ENCODE data around the gene TSPAN33.
"Not testable (repeated sequence)": the region's sequence is repeated elsewhere in the genome, so short reads cannot be mapped to it uniquely, and the experiment has no call there.

TSPAN33 gene

DNA sequence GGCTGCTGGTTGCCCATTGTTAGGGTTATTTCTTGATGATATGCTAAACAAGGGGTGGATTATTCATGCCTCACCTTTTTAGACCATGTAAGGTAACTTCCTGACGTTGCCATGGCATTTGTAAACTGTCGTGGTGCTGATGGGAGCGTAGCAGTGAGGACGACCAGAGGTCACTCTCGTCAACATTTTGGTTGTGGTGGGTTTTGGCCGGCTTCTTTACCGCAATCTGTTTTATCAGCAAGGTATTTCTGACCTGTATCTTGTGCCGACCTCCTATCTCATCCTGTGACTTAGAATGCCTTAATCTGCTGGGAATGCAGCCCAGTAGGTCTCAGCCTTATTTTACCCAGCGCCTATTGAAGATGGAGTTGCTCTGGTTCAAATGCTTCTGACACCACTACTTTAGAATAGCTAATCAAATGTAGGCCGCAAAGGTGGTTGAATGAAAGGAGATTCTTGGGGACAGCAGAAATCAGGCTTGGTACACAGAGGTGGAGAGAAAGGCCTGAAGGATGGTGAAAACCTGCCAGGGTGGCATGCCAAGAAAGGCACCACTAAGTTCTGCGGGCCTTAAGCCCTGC lies 26.0 kb downstream of the TSPAN33 start:
- DNase-seq (ENCODE audit: low read depth): no peak

GRCh38 chr7:129173861-129174260 lies 29.4 kb downstream of the TSPAN33 start:
- DNase-seq (ENCODE audit: low read depth): not testable (repeated sequence)

DNA sequence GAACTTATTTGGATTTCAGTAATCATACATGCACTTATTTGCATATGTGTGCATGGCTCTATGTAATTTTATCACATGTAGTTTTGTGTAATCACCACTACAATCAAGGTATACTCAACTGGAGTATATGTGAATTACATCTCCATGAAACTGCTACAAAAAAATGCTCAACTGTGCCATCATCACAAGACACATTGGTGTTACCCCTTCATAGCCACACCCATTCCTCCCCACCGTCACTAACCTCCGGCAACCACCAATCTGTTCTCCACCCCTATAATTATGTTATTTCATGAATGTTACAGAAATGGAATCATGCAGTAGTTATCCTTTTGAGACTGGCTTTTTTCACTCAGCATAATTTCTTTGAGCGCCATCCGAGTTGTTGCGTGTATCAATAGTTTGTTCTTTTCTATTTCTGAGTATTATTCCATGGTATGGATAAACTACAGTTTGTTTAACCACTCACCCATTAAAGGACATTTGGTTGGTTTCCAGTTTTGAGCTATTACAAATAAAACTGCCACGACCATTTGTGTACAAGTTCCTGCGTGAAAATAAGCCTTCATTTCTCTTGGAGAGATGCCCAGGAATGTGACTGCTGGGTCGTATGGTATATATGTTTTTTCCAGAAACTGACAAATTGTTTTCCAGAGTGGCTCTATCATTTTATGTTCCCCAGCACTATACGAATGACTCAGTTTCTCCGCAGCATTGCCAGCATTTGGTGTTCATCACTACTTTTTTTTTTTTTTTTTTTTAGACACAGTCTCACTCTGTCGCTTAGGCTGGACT lies 32.6 kb downstream of the TSPAN33 start:
- no peak for DNase-seq (ENCODE audit: low read depth)

DNA sequence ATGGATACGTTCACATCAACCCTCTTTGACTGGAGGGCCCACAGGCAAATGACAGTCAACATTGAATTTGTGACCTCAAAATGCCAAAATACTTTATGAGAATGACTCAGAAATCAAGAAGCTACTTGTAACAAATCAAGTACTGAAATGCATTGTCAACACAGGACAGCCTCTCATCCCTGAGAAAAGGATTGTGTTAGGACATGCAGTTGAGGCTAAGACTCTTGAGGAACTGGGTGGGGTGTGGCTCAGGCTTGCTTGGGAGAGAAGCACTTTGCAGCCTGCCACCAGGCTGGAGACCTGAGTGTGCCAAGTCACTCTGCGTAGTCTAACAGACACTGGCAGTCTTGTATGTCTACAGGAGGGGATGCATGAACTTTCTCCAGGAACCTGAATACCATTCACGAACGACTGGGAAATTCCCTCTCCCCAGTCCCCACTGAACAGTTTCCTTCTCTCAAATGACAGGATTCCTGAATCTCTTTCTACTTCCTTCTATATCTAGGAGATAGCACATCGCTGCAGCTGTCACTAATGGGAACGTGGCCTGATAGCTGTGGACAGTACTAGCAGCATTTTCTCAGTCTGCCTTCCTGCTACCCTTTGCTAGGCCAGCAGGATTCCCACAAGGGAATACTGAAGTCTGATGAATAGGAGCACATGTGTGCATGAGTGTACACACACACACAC lies 40.6 kb downstream of the TSPAN33 start:
- no peak for DNase-seq (ENCODE audit: low read depth)

GRCh38 chr7:129186749-129187260 lies 42.3 kb downstream of the TSPAN33 start:
- no peak for DNase-seq (ENCODE audit: low read depth)

DNA sequence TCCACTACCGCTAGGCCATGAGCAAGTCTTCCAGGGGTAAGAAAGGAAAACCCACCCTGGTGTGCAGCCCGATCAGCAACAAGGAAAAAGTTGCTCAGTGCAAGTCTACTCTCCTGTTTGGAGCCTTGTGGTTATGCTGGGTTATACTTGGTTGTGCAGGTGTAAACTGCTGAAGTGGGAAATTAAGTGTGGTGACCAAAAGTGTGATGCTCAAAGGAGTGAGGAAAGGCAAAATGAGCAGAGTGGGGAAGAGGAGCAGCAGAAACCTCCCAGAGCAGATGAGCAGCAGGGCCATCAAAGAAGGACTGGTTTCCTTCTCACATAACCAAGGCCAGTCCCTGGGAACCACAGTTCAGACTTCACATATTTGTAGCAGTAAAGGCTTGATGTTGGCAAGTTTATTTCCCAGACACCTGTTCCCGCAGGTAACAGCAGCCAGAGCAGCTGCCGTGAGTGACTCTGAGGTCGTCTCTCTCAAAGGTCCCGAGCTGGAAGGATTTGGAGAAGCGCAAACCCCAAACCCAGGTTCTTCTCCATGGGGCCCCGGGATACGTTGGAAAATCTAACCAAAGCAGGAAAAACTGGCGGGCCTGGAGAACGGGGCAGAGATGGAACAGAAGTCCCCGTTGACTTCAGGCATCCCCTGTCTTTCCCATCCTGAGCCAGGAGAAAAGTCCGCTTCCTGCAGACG lies 43.3 kb downstream of the TSPAN33 start:
- no peak for DNase-seq (ENCODE audit: low read depth)

DNA sequence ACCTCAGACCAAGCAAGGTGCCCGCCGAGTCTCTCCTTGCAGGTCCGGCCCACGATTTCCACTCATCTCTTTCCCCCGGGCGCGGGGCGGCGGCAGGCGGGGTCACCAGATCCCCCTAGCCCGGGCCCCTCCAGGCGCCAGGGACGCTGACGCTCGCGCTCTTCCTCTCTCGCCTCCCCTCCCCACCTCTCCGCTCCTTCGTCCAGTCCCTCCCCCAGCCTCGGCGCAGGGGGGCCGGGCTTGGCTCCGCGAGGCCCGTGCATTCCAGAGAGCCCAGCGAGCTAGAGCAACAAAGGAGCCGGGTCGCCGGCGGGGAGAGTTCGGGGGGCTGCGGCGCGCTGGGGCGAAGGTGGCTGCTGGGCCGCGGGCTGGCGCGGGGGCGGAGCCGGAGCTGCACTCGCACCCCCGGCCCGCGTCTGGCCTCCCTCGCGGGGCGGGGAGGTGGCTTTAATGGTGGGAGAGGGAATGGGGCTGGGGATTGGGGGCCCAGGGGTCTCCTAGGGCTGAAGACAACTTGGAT lies 43.9 kb downstream of the TSPAN33 start, which contains the start of gene SMO:
TSS of gene SMO (plus strand) at position 262 of the 520 bp plus-strand sequence. CDS start 519 bp downstream, outside the sequence.
- DNase-seq (ENCODE audit: low read depth): no peak

DNA sequence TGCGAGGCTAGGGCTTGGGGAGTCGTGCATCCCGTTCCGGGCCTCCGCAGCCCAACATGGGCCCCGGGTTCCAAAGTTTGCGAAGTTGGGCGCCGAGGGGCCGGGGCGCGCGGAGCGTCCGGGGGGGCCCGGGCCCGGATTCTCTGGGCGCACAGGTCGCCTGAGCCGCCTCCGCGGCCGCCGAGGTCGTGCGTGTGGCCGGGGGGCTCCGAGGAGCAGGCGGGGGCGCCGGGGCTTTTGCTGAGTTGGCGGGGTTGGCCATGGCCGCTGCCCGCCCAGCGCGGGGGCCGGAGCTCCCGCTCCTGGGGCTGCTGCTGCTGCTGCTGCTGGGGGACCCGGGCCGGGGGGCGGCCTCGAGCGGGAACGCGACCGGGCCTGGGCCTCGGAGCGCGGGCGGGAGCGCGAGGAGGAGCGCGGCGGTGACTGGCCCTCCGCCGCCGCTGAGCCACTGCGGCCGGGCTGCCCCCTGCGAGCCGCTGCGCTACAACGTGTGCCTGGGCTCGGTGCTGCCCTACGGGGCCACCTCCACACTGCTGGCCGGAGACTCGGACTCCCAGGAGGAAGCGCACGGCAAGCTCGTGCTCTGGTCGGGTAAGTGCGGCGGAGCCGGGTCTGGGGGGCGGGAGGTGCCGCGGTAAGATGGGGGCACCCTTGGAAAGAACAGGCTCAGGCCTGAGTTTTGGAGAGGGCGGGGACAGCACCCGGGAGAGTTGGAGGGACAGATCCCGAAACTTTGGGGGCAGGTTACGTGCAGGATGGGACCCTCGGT lies 44.6 kb downstream of the TSPAN33 start:
- no peak for DNase-seq (ENCODE audit: low read depth)

DNA sequence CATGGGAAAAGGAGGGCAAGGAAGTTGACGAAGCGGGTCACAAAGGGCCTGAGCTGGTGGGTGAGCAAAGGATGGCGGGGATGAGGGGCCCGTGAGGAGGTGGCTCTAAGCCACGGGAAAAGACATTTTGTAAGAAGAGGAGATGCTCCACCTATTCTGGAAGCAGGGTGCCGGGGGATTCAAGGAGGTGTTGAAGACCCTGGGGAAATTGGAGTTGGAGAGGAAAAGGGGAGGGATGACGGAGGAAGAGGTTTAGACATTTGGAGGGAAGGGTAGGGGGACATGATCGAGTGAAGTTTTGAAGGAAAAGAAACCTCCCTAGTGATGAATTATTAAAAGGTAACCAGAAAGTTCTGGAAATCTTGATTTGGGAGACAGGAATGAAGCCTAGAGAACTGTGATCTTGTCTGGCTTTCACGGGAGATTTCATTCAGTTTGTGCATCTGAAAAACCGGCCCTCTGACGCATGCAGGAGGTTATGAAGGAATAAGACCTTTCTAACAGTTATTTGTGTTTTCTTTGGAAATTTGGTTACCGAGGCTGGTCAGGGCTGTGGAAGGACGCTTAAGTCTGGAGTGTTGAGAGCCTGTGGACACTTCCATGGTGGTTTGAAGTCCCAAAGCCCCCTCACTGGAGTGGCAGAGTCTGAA lies 45.3 kb downstream of the TSPAN33 start:
- DNase-seq (ENCODE audit: low read depth): no peak

DNA sequence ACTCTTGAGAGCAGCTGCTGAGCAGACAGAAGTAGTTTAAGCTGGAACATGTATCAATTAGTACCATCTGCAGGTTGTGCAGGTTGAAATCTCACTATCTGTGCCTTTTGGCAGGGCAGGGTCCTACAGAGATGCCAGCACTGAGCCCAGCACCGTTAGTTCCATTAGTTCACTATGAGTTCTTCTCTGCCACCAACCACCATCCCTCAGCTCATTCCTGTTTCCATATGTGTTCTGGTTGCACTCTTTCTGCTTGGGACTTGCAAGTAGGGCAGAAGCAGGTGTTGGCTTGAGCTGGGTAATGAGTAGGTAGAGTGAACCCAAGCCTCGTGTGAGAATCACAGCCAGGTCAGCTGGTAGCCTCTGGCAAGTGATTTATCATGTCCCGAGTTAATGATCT lies 46.8 kb downstream of the TSPAN33 start:
- no peak for DNase-seq (ENCODE audit: low read depth)

- no peak for DNase-seq (ENCODE audit: low read depth)
These were observed 49.4 kb downstream of the TSPAN33 start for GRCh38 chr7:129193892-129194291.

DNA sequence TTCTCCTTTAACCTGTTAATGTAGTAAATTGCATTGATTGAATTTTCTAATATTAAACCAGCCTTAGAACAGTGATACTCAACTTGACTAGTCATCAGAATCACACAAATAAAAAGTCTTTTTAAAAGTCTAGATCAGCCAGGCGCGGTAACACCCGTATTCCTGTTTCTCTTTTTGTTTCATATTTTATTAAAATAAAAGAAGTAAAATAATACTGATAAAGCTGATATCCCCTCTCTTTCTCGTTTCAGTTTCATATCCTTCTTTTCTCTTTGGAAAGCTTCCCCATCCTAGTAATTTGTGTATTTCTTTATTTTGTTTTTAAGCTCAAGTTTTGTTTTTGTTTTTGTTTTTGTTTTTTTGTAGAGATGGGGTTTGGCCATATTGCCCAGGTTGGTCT lies 53.3 kb downstream of the TSPAN33 start:
- no peak for DNase-seq (ENCODE audit: low read depth)

GRCh38 chr7:129199406-129199805 lies 54.9 kb downstream of the TSPAN33 start:
- no peak for DNase-seq (ENCODE audit: low read depth)

DNA sequence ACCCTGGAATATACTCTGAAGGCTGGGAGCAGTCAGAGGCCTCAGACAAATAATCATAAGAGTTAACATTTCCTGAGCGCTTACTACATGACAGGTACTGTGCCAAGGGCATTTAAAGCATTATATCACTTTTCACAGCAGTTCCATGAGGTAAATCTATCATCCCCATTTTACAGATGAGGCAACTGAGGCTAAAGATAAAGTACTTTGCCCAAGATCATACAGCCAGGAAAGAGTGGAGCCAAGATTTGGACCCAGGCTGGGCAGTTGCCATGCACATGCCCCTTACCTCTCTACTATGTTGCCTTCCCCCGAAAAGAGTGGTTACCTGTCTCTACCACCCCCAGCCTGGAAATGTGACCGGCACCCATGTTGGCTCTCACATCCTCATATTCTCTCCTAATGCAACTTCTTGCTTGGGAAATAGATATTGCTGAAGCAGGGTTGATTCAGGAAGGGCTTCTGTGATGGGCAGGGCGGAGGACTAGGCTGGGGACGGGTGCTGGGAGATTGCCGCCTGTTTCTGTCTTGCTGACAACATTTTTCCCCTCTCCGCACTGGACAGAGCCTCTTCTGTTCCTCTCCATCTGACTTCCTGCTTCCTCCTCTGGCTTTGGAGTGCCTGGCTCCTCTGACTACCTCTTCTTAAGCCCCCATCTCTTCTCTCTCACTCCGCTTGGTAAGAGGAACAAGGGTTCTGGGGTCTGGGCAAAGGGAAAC lies 57.7 kb downstream of the TSPAN33 start:
- no peak for DNase-seq (ENCODE audit: low read depth)

- DNase-seq (ENCODE audit: low read depth): no peak
These were observed 58.7 kb downstream of the TSPAN33 start for GRCh38 chr7:129203050-129203741.

DNA sequence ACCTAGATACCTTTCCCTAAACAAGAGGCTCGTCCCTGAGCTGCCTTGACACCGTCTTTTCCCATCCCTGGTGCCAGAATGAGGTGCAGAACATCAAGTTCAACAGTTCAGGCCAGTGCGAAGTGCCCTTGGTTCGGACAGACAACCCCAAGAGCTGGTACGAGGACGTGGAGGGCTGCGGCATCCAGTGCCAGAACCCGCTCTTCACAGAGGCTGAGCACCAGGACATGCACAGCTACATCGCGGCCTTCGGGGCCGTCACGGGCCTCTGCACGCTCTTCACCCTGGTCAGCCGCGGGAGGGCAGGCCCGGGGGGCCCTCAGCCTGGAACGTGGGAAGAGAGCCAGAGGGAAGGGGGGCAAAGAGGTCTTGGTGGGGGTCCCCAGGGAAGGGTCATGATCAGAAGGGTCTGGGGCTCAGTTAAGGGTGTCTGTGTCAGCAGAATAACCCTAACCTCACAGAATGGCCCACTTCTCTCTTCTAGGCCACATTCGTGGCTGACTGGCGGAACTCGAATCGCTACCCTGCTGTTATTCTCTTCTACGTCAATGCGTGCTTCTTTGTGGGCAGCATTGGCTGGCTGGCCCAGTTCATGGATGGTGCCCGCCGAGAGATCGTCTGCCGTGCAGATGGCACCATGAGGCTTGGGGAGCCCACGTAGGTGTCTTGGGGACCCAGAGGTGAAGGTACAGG lies 60.8 kb downstream of the TSPAN33 start:
- DNase-seq (ENCODE audit: low read depth): no peak

- DNase-seq (ENCODE audit: low read depth): no peak
These were observed 61.7 kb downstream of the TSPAN33 start for GRCh38 chr7:129205987-129206785.

DNA sequence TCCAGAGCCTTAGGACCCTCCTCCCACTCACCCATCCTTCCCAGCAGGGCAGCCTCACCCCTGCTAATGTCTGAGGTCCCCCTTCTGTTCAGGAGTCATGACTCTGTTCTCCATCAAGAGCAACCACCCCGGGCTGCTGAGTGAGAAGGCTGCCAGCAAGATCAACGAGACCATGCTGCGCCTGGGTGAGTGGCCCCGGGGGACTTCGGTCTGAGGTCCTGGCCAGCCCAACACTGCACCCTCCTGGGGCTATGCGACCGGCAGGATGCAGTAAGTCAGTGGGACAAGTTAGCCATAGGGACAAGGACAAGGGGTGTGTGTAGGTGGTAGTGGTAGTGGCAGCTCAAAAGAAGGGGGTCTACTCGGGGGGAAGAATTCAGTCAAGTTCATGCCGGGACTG lies 64.2 kb downstream of the TSPAN33 start:
- DNase-seq (ENCODE audit: low read depth): no peak
